ENCODE data around the gene TH.

DNA sequence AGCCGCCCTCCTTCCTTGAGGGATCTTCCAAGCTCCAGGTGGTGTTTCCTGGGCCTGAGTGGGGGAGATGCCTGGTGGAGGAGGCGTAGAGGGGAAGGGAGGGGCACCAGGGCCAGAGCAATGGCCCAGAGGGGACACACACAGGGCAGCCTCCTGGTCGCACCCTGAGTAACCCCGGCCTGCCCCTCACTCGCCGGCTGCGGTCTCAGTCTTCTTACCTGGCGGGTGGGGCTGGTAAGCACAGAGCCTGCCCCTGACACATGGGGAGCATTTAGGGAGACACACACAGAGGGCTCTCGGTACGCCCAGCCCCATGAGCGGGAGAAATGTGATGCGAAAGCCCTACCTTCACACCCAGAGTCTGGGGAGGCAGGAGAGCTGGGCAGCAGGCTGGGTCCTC is 56.3 kb downstream of the TH start:
- TF ChIP-seq, protein P1, sequence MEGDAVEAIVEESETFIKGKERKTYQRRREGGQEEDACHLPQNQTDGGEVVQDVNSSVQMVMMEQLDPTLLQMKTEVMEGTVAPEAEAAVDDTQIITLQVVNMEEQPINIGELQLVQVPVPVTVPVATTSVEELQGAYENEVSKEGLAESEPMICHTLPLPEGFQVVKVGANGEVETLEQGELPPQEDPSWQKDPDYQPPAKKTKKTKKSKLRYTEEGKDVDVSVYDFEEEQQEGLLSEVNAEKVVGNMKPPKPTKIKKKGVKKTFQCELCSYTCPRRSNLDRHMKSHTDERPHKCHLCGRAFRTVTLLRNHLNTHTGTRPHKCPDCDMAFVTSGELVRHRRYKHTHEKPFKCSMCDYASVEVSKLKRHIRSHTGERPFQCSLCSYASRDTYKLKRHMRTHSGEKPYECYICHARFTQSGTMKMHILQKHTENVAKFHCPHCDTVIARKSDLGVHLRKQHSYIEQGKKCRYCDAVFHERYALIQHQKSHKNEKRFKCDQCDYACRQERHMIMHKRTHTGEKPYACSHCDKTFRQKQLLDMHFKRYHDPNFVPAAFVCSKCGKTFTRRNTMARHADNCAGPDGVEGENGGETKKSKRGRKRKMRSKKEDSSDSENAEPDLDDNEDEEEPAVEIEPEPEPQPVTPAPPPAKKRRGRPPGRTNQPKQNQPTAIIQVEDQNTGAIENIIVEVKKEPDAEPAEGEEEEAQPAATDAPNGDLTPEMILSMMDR (IDR thresholded peaks at IDR 0.05) = no peak
- TF ChIP-seq EZH2phosphoT487 (IDR thresholded peaks at IDR 0.05) (no peak), EZH2 (IDR thresholded peaks at IDR 0.05) (no peak)

All from neural progenitor cell (in vitro differentiated cells).